ENCODE measurements around the gene ZNF12. TPM values are rescaled to one million over a fixed set of nuclear protein-coding genes. Genes with fewer than 3 reads are reported as not detected.
A peak's percentile ranks its signal among the peaks of the same experiment; 100 is the strongest.

ZNF12 gene
- total and polyA plus RNA-seq, 2 donors (not counting 1 experiment from before 2014, with no cell fraction given): 6.3 to 41.3 TPM

- Mint-ChIP-seq H3K4me3 (peak overlapping the region; percentile 12), H3K27ac (no peak overlapping the region), H3K9me3 (ENCODE audit: insufficient read depth) (no peaks in the 10 kb centered on the region), H3K27me3 (no peaks in the 10 kb centered on the region), H3K4me1 (peaks cover 28% of the 10 kb centered on the region)
- no peak overlapping the region for H3K4me3 ChIP-seq (ENCODE audit: control extremely low read depth in 1 of 5, extremely low read depth in 1 of 5, insufficient read depth in 1 of 5, low read depth in 2 of 5, low read length in 4 of 5)
- H4K20me1 ChIP-seq (ENCODE audit: control insufficient read depth, insufficient read depth, low read length, poor library complexity, severe bottlenecking): peaks cover 57% of the 10 kb centered on the region
- no peak for DNase-seq
- peaks cover 1 to 62% of the 10 kb centered on the region in 2 experiments for H3K36me3 ChIP-seq (replicated peaks in 1 of 2; ENCODE audit: control extremely low read depth in 1 of 2, control insufficient read depth in 1 of 2, extremely low read depth in 1 of 2, insufficient read depth in 2 of 2, low read length in 1 of 2)
- H3K27me3 ChIP-seq (replicated peaks in 1 of 4; ENCODE audit: control extremely low read depth in 1 of 4, control insufficient read depth in 3 of 4, insufficient read depth in 4 of 4, low read length in 3 of 4): no peaks in the 10 kb centered on the region
- TF ChIP-seq EZH2 (IDR thresholded peaks at IDR 0.05; ENCODE audit: borderline replicate concordance, insufficient read depth, low read depth, low read length, poor library complexity, severe bottlenecking) (no peak), CTCF (IDR thresholded peaks at IDR 0.05) (no peak)
- no peak overlapping the region for H3K9ac ChIP-seq (ENCODE audit: low read length)
- intact Hi-C loops (cut with micrococcal nuclease): no loop called here
- ATAC-seq (ENCODE audit: low read depth): no peak
- no peak overlapping the region for H3K27ac ChIP-seq (ENCODE audit: low read length in 2 of 2)
- ChIA-PET POLR2A (no interaction called here), CTCF (no interaction called here)
- H2AFZ ChIP-seq (ENCODE audit: insufficient read depth, low read depth, low read length, poor library complexity, severe bottlenecking): no peak overlapping the region
- H3K9me3 ChIP-seq (ENCODE audit: control extremely low read depth in 1 of 3, control insufficient read depth in 2 of 3, insufficient read depth in 1 of 3, low read length in 2 of 3): peaks cover 0 to 6% (median 0%) of the 10 kb centered on the region in 3 donors
- 90% methylated on average over 7 of the region's 11 CpGs for WGBS (ENCODE audit: insufficient coverage)
- H3K4me1 ChIP-seq (ENCODE audit: control insufficient read depth in 2 of 2, insufficient read depth in 2 of 2, low read length in 2 of 2): peaks cover 16 to 25% of the 10 kb centered on the region in 2 donors
- H3K4me2 ChIP-seq (replicated peaks; ENCODE audit: low read depth, low read length, poor library complexity, severe bottlenecking): no peak overlapping the region
- peaks cover 44% of the 10 kb centered on the region for H3K79me2 ChIP-seq (ENCODE audit: control insufficient read depth, insufficient read depth, low read length)
Observed at GRCh38 chr7:6640246-6640721, 66.5 kb downstream of the ZNF12 start.

GRCh38 chr7:6639627-6640026, 67.1 kb downstream of the ZNF12 start:
- ATAC-seq (ENCODE audit: low read depth) (no peak), DNase-seq (no peak)
- intact Hi-C loops (cut with micrococcal nuclease): loop anchor here (5.0 kb wide), 1 partner anchor 68 kb away; the partner anchor contains the start of gene ZNF12
- peaks cover 33% of the 10 kb centered on the region for H3K4me1 Mint-ChIP-seq
- Histone ChIP-seq H3K9ac (ENCODE audit: low read length) (no peak overlapping the region), H3K79me2 (ENCODE audit: control insufficient read depth, insufficient read depth, low read length) (peaks cover 44% of the 10 kb centered on the region), H3K4me2 (replicated peaks; ENCODE audit: low read depth, low read length, poor library complexity, severe bottlenecking) (no peak overlapping the region), H3K36me3 (replicated peaks in 1 of 2; ENCODE audit: control extremely low read depth in 1 of 2, control insufficient read depth in 1 of 2, extremely low read depth in 1 of 2, insufficient read depth in 2 of 2, low read length in 1 of 2) (peaks cover 1 to 56% of the 10 kb centered on the region in 2 experiments), H3K4me1 (ENCODE audit: control insufficient read depth in 2 of 2, insufficient read depth in 2 of 2, low read length in 2 of 2) (peaks cover 20 to 25% of the 10 kb centered on the region in 2 donors), H4K20me1 (ENCODE audit: control insufficient read depth, insufficient read depth, low read length, poor library complexity, severe bottlenecking) (peaks cover 57% of the 10 kb centered on the region), H2AFZ (ENCODE audit: insufficient read depth, low read depth, low read length, poor library complexity, severe bottlenecking) (no peak overlapping the region), H3K27me3 (replicated peaks in 1 of 4; ENCODE audit: control extremely low read depth in 1 of 4, control insufficient read depth in 3 of 4, insufficient read depth in 4 of 4, low read length in 3 of 4) (no peaks in the 10 kb centered on the region), H3K4me3 (ENCODE audit: control extremely low read depth in 1 of 5, extremely low read depth in 1 of 5, insufficient read depth in 1 of 5, low read depth in 2 of 5, low read length in 4 of 5) (no peak overlapping the region), H3K27ac (ENCODE audit: low read length in 2 of 2) (no peak overlapping the region), H3K9me3 (ENCODE audit: control extremely low read depth in 1 of 3, control insufficient read depth in 2 of 3, insufficient read depth in 1 of 3, low read length in 2 of 3) (peaks cover 0 to 13% (median 0%) of the 10 kb centered on the region in 3 donors)
- ChIA-PET CTCF (interaction anchor here (1.0 kb wide), 2 partner anchors 36 to 50 kb away, joined by 3 to 4 read pairs; partner anchors contain the start of gene INTS15), POLR2A (no interaction called here)
- H3K9me3 Mint-ChIP-seq (ENCODE audit: insufficient read depth): no peaks in the 10 kb centered on the region
- TF ChIP-seq CTCF (IDR thresholded peaks at IDR 0.05) (no peak), EZH2 (IDR thresholded peaks at IDR 0.05; ENCODE audit: borderline replicate concordance, insufficient read depth, low read depth, low read length, poor library complexity, severe bottlenecking) (no peak)
- H3K4me3 Mint-ChIP-seq: peak overlapping the region; percentile 12
- WGBS (ENCODE audit: insufficient coverage): 97% methylated on average over 11 of the region's 11 CpGs
- no peak overlapping the region for H3K27ac Mint-ChIP-seq
- no peaks in the 10 kb centered on the region for H3K27me3 Mint-ChIP-seq

All from B cell (primary cell).